H1 (cell line): ENCODE measurements around the gene RGS3. TPM values are rescaled to one million over a fixed set of nuclear protein-coding genes. Genes with fewer than 3 reads are reported as not detected.

Experiments
- ATF3 ChIP-seq: IDR thresholded peaks from 2 replicates; pipeline ENCODE4 v1.6.1; 2011; ENCODE audit warnings: low read depth, mild to moderate bottlenecking, low read length; ENCODE audit not compliant: insufficient read depth
- BACH1 ChIP-seq: IDR thresholded peaks from 2 replicates; pipeline ENCODE4 v1.6.1; 2012; ENCODE audit warnings: low read length, improper control_type of control experiment
- CEBPB ChIP-seq: IDR thresholded peaks from 2 replicates; pipeline ENCODE4 v1.6.1; 2012; ENCODE audit warnings: low read depth, low read length
- CTCF ChIP-seq, 3 experiments: IDR thresholded peaks; 1 replicate in 2 of 3; 2 replicates in 1 of 3; pipeline versions ENCODE4 v1.5.1 to v1.6.1; 2011; ENCODE audit warnings: low read length in 3 of 3, mild to moderate bottlenecking in 3 of 3, inconsistent platforms in 2 of 3, low read depth in 1 of 3, moderate library complexity in 1 of 3; ENCODE audit not compliant: insufficient read depth in 1 of 3; ENCODE audit errors: control extremely low read depth in 1 of 3
- EGR1 ChIP-seq: IDR thresholded peaks from 2 replicates; pipeline ENCODE4 v1.6.1; 2011; ENCODE audit warnings: low read depth, low read length, borderline replicate concordance
- EP300 ChIP-seq, 2 experiments: IDR thresholded peaks; 1 replicate in 1 of 2; 2 replicates in 1 of 2; pipeline ENCODE4 v1.6.1; 2011 to 2012; ENCODE audit warnings: low read depth in 2 of 2, low read length in 2 of 2, mild to moderate bottlenecking in 2 of 2, borderline replicate concordance in 1 of 2, inconsistent platforms in 1 of 2, moderate library complexity in 1 of 2
- EZH2 ChIP-seq: fragments of 200-600 bp; sonication (generic); IDR thresholded peaks from 2 replicates; pipeline ENCODE4 v1.7.1; 2012; ENCODE audit warnings: low read depth, mild to moderate bottlenecking, moderate library complexity, low read length, inconsistent platforms; ENCODE audit not compliant: severe bottlenecking
- GABPA ChIP-seq: IDR thresholded peaks from 2 replicates; pipeline ENCODE4 v1.6.1; 2011; ENCODE audit warnings: mild to moderate bottlenecking, low read length, moderate library complexity, borderline replicate concordance; ENCODE audit not compliant: insufficient read depth
- JUN ChIP-seq: IDR thresholded peaks from 2 replicates; pipeline ENCODE4 v1.6.1; 2011; ENCODE audit warnings: low read depth, mild to moderate bottlenecking, improper control_type of control experiment, low read length
- KDM5A ChIP-seq: fragments of 200-600 bp; IDR thresholded peaks from 2 replicates; pipeline ENCODE4 v1.7.1; 2012; ENCODE audit warnings: mild to moderate bottlenecking, low read length, inconsistent platforms, mixed read lengths
- MAX ChIP-seq: IDR thresholded peaks from 2 replicates; pipeline ENCODE4 v1.6.1; 2012; ENCODE audit warnings: inconsistent platforms
- RAD21 ChIP-seq, 2 experiments: IDR thresholded peaks in 1 of 2; conservative IDR thresholded peaks in 1 of 2; 2 replicates each; pipeline ENCODE4 v1.6.1; 2011; ENCODE audit warnings: low read depth in 2 of 2, low read length in 2 of 2, improper control_type of control experiment in 1 of 2, inconsistent platforms in 1 of 2, mild to moderate bottlenecking in 1 of 2, moderate library complexity in 1 of 2
- RXRA ChIP-seq: IDR thresholded peaks from 2 replicates; pipeline ENCODE4 v1.6.1; 2011; ENCODE audit warnings: low read depth, mild to moderate bottlenecking, low read length, moderate library complexity; ENCODE audit not compliant: insufficient read depth
- SAP30 ChIP-seq: fragments of 300-600 bp; sonication (generic); IDR thresholded peaks from 2 replicates; pipeline ENCODE4 v1.7.1; 2012; ENCODE audit warnings: low read length, moderate library complexity, mild to moderate bottlenecking, inconsistent platforms; ENCODE audit not compliant: insufficient read depth, insufficient replicate concordance
- SP1 ChIP-seq: IDR thresholded peaks from 2 replicates; pipeline ENCODE4 v1.6.1; 2011; ENCODE audit warnings: low read depth, low read length
- SP4 ChIP-seq: IDR thresholded peaks from 2 replicates; pipeline ENCODE4 v1.6.1; 2012; ENCODE audit warnings: low read length, inconsistent platforms
- TAF1 ChIP-seq: IDR thresholded peaks from 2 replicates; pipeline ENCODE4 v1.6.1; 2011; ENCODE audit warnings: mild to moderate bottlenecking, low read depth, low read length
- ZNF274 ChIP-seq: IDR thresholded peaks from 2 replicates; pipeline ENCODE4 v1.7.0; 2012; ENCODE audit warnings: low read length, borderline replicate concordance; ENCODE audit errors: extremely low read depth
- polyA plus RNA-seq, 7 experiments: library from polyadenylated mRNA; depleted of rRNA in 3 of 7; stranded (reverse) in 5 of 7; unstranded in 2 of 7; fragments of >200 nt in 5 of 7; fragments of 200-250 nt in 2 of 7; gene quantifications; 1 replicate in 5 of 7; 2 replicates in 1 of 7; 4 replicates in 1 of 7; pipeline versions ENCODE4 v1.2.1 to v1.2.3, GENCODE V29; 2011 to 2013; ENCODE audit warnings: missing spikeins in 2 of 7, mixed read lengths in 2 of 7
- total RNA-seq: library from RNA; stranded (reverse); fragmentation: NEBNext Ultra II Directional; extraction: Animal tissue kit (Norgen Biotek cat#: 25700); gene quantifications from 2 replicates; pipeline ENCODE4 v1.2.1, GENCODE V29; 2021
- TF ChIP-seq, protein P1 (sequence below): IDR thresholded peaks from 2 replicates; pipeline ENCODE4 v1.6.1; 2012; ENCODE audit warnings: inconsistent platforms

The RGS3 gene
- total and polyA plus RNA-seq, 2 of the 8 experiments (the other 6 are each of a cell fraction or from before 2014, with no cell fraction given): 12.6 to 18.2 TPM

DNA sequence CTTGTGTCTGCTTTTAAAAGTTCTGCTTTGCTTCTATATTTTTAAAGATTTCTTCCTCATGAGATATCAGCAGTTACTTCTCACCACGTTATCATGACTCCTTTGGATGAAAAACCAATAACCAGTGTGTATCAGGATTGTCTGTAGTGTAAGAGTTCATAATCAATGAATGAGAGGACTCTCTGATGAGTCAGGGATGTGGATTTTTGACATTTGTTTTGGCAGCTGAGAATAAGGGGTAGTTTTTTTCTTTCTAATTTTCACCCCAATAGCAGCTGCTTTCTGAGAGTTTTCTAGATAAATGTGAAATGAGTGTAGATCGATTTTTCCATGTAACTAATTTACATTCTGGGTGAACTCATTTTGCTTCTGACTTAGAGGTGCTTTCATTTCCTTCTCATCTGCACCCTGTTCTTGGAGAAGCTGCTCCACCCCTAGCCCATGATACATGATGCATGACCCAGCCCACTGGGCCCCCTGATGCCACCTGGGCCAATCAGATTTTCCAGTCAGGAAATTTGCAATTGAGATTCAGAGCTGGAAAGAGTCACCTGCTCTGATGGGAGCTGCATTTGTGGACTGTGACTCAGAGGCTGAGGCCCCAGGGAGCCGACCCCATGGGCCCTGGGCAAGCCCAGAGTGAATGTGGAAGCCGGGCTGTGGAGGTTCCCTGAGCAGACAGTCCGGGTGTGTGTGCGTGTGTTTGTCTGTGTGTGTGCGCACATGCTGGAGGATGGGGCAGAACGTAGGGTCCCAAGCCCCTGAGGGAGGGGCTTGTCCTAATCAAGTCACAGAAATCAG, 159.3 kb downstream of the RGS3 start (continued):
- TF ChIP-seq CTCF (IDR thresholded peaks at IDR 0.05; ENCODE audit: control extremely low read depth in 1 of 3, insufficient read depth in 1 of 3, low read depth in 1 of 3, low read length in 3 of 3) (no peak), BACH1 (no peak), JUN (peak; percentile 89), KDM5A (no peak), CEBPB (no peak), EP300 (IDR thresholded peaks at IDR 0.05; ENCODE audit: borderline replicate concordance in 1 of 2, low read depth in 2 of 2, low read length in 2 of 2) (peak in 1 of 2 experiments; percentile 78; a peak in 1 of 3 replicates), EZH2 (no peak), ZNF274 (no peak), SP4 (no peak), SP1 (0 out of 2 replicates have a peak, but pooled peaks have one; percentile 62), ATF3 (peak; percentile 57; the same call in 1 of the 2 replicates), SAP30 (no peak), MAX (0 out of 2 replicates have a peak, but pooled peaks have one; percentile 25), RAD21 (IDR thresholded peaks at IDR 0.05 in 1 of 2, conservative IDR thresholded peaks at IDR 0.05 in 1 of 2; ENCODE audit: low read depth in 2 of 2, low read length in 2 of 2) (no peak), GABPA (no peak), EGR1 (no peak), TAF1 (peak; percentile 68), RXRA (no peak)
- TF ChIP-seq, protein P1, sequence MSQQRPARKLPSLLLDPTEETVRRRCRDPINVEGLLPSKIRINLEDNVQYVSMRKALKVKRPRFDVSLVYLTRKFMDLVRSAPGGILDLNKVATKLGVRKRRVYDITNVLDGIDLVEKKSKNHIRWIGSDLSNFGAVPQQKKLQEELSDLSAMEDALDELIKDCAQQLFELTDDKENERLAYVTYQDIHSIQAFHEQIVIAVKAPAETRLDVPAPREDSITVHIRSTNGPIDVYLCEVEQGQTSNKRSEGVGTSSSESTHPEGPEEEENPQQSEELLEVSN: 0 out of 2 replicates have a peak, but pooled peaks have one; percentile 23
